Testis (tissue), 2 donors: Measurements from ENCODE around the gene SULT2A1.
"Not testable (repeated sequence)": the region's sequence is repeated elsewhere in the genome, so short reads cannot be mapped to it uniquely, and the experiment has no call there.

Experiments
- POLR2A ChIP-seq: fragments of 450-650 bp; IDR thresholded peaks from one replicate; pipeline ENCODE4 v1.6.1; 2017; ENCODE audit warnings: antibody characterized with exemption, mild to moderate bottlenecking, moderate library complexity
- TF ChIP-seq, protein P1 (sequence below), 3 experiments: fragments of 450-650 bp in 2 of 3; fragments of 200-600 bp in 1 of 3; sonication (generic) in 1 of 3; IDR thresholded peaks; one replicate each; pipeline ENCODE4 v1.5.1; 2016 to 2019; ENCODE audit warnings: antibody characterized with exemption in 3 of 3, mild to moderate bottlenecking in 2 of 3, moderate library complexity in 1 of 3

- TF ChIP-seq, protein P1, sequence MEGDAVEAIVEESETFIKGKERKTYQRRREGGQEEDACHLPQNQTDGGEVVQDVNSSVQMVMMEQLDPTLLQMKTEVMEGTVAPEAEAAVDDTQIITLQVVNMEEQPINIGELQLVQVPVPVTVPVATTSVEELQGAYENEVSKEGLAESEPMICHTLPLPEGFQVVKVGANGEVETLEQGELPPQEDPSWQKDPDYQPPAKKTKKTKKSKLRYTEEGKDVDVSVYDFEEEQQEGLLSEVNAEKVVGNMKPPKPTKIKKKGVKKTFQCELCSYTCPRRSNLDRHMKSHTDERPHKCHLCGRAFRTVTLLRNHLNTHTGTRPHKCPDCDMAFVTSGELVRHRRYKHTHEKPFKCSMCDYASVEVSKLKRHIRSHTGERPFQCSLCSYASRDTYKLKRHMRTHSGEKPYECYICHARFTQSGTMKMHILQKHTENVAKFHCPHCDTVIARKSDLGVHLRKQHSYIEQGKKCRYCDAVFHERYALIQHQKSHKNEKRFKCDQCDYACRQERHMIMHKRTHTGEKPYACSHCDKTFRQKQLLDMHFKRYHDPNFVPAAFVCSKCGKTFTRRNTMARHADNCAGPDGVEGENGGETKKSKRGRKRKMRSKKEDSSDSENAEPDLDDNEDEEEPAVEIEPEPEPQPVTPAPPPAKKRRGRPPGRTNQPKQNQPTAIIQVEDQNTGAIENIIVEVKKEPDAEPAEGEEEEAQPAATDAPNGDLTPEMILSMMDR (IDR thresholded peaks at IDR 0.05), result not testable (repeated sequence)
- not testable (repeated sequence) for TF ChIP-seq POLR2A
Observed at GRCh38 chr19:47858231-47858630, 27.9 kb downstream of the SULT2A1 start.
